GM23338 (cell line): ENCODE measurements around the gene CCDC85B. TPM values are rescaled to one million over a fixed set of nuclear protein-coding genes. Genes with fewer than 3 reads are reported as not detected.
A peak's percentile ranks its signal among the peaks of the same experiment; 100 is the strongest.
"Not testable (repeated sequence)": the region's sequence is repeated elsewhere in the genome, so short reads cannot be mapped to it uniquely, and the experiment has no call there.

Experiments used
- ATAC-seq: fragments of 200-7000 bp; cut with Tn5 transposase; 3 replicates; pipeline ENCODE4 v1.9.1; 2020
- DNase-seq: peaks from one replicate; pipeline ENCODE4 v3.0.0-alpha.2; 2015; ENCODE audit warnings: low spot score
- H2AFZ ChIP-seq: fragments of 200-600 bp; sonication (generic); 2 replicates; pipeline ENCODE4 v1.8.0; 2016; ENCODE audit warnings: antibody characterized with exemption, mild to moderate bottlenecking, moderate library complexity
- H3F3A ChIP-seq: fragments of 200-600 bp; sonication (generic); replicated peaks from 2 replicates; pipeline ENCODE4 v1.8.0; 2017; ENCODE audit warnings: antibody characterized with exemption, mixed run types, low read depth
- H3K27ac ChIP-seq: fragments of 200-600 bp; sonication (generic); 2 replicates; pipeline ENCODE4 v1.6.1; 2016; ENCODE audit warnings: low read depth
- H3K27me3 ChIP-seq: fragments of 200-600 bp; sonication (generic); 2 replicates; pipeline ENCODE4 v1.8.0; 2016; ENCODE audit warnings: mild to moderate bottlenecking, mixed run types, moderate library complexity; ENCODE audit not compliant: insufficient read depth
- H3K36me3 ChIP-seq: fragments of 200-600 bp; sonication (generic); 2 replicates; pipeline ENCODE4 v1.8.0; 2016; ENCODE audit warnings: mild to moderate bottlenecking; ENCODE audit not compliant: insufficient read depth
- H3K4me1 ChIP-seq: fragments of 200-600 bp; sonication (generic); 2 replicates; pipeline ENCODE4 v1.8.0; 2016; ENCODE audit warnings: mild to moderate bottlenecking, moderate library complexity; ENCODE audit not compliant: insufficient read depth
- H3K4me2 ChIP-seq: fragments of 200-600 bp; sonication (generic); 2 replicates; pipeline ENCODE4 v1.7.1; 2017; ENCODE audit warnings: mixed run types
- H3K4me3 ChIP-seq: fragments of 200-600 bp; sonication (generic); 2 replicates; pipeline ENCODE4 v1.6.1; 2016; ENCODE audit warnings: mixed run types
- H3K79me2 ChIP-seq: fragments of 200-600 bp; sonication (generic); replicated peaks from 2 replicates; pipeline ENCODE4 v1.8.0; 2017; ENCODE audit warnings: mild to moderate bottlenecking; ENCODE audit not compliant: insufficient read depth
- H3K9me2 ChIP-seq: fragments of 200-600 bp; sonication (generic); 2 replicates; pipeline ENCODE4 v1.8.0; 2017; ENCODE audit not compliant: insufficient read depth
- H4K20me1 ChIP-seq: fragments of 200-600 bp; sonication (generic); replicated peaks from 2 replicates; pipeline ENCODE4 v1.8.0; 2017; ENCODE audit warnings: mild to moderate bottlenecking; ENCODE audit not compliant: insufficient read depth
- H3K27ac Mint-ChIP-seq: 2 replicates; pipeline ENCODE4 v1.8.0; 2020; ENCODE audit warnings: inconsistent platforms, mild to moderate bottlenecking, moderate library complexity, mixed read lengths
- H3K27me3 Mint-ChIP-seq: 3 replicates; pipeline ENCODE4 v1.8.0; 2022; ENCODE audit warnings: low read depth, mild to moderate bottlenecking, moderate library complexity, mixed read lengths, inconsistent platforms; ENCODE audit not compliant: insufficient read depth, poor library complexity
- H3K36me3 Mint-ChIP-seq: 3 replicates; pipeline ENCODE4 v1.8.0; 2021; ENCODE audit warnings: low read depth, mild to moderate bottlenecking, inconsistent platforms, moderate library complexity, mixed read lengths
- H3K4me1 Mint-ChIP-seq: 3 replicates; pipeline ENCODE4 v1.8.0; 2020; ENCODE audit warnings: mild to moderate bottlenecking, inconsistent platforms, mixed read lengths
- H3K4me3 Mint-ChIP-seq: 3 replicates; pipeline ENCODE4 v1.8.0; 2021; ENCODE audit warnings: moderate library complexity, mild to moderate bottlenecking, inconsistent platforms, mixed read lengths
- H3K9me3 Mint-ChIP-seq: 3 replicates; pipeline ENCODE4 v1.8.0; 2020; ENCODE audit warnings: moderate library complexity, mild to moderate bottlenecking, inconsistent platforms, mixed read lengths
- CREB1 ChIP-seq: fragments of 250-450 bp; sonication (Bioruptor Pico); IDR thresholded peaks from 2 replicates; pipeline ENCODE4 v1.5.0; 2020; ENCODE audit warnings: low read depth, mild to moderate bottlenecking, moderate library complexity
- EZH2 ChIP-seq: fragments of 200-600 bp; sonication (generic); IDR thresholded peaks from one replicate; pipeline ENCODE4 v1.8.0; 2017; ENCODE audit warnings: antibody characterized with exemption, mild to moderate bottlenecking, low read depth; ENCODE audit not compliant: unreplicated experiment
- JUNB ChIP-seq: IDR thresholded peaks from one replicate; pipeline ENCODE4 v1.6.1; 2016; ENCODE audit warnings: antibody characterized with exemption; ENCODE audit not compliant: unreplicated experiment
- STAT1 ChIP-seq: IDR thresholded peaks from one replicate; pipeline ENCODE4 v1.6.1; 2016; ENCODE audit warnings: antibody characterized with exemption; ENCODE audit not compliant: unreplicated experiment
- ZNF114 ChIP-seq: fragments of 250-450 bp; sonication (Bioruptor Pico); IDR thresholded peaks from 2 replicates; pipeline ENCODE4 v1.5.0; 2020; ENCODE audit warnings: mild to moderate bottlenecking, moderate library complexity
- ZNF331 ChIP-seq: fragments of 250-450 bp; sonication (Bioruptor Pico); IDR thresholded peaks from 2 replicates; pipeline ENCODE4 v1.5.0; 2020; ENCODE audit warnings: low read depth, mild to moderate bottlenecking, moderate library complexity
- polyA plus RNA-seq: library from polyadenylated mRNA; unstranded; fragments of >200 nt; fragmentation: Nextera tagmentation; extraction: Ambion mirVana; gene quantifications from 2 replicates; pipeline ENCODE4 v1.2.1, GENCODE V29; 2016
- total RNA-seq: library from RNA; depleted of rRNA; stranded (reverse); fragments of >200 nt; shearing (Covaris generic); gene quantifications from 2 replicates; pipeline ENCODE4 v1.2.3, GENCODE V29; 2014
- TF ChIP-seq, protein P1 (sequence below): IDR thresholded peaks from 2 replicates; pipeline ENCODE4 v1.6.1; 2016; ENCODE audit warnings: antibody characterized with exemption
- TF ChIP-seq, protein P2 (sequence below), 2 experiments: fragments of 200-600 bp in 1 of 2; sonication (generic) in 1 of 2; conservative IDR thresholded peaks; 2 replicates each; pipeline versions ENCODE4 v1.5.1 to v1.6.1; 2016 to 2017; ENCODE audit warnings: antibody characterized with exemption in 2 of 2, low read depth in 2 of 2, mild to moderate bottlenecking in 2 of 2, moderate library complexity in 1 of 2
- TF ChIP-seq, protein P3 (sequence below): fragments of 250-450 bp; sonication (Bioruptor Pico); IDR thresholded peaks from 2 replicates; pipeline ENCODE4 v1.5.0; 2020; ENCODE audit warnings: mild to moderate bottlenecking, moderate library complexity

Gene CCDC85B
- total and polyA plus RNA-seq, 2 experiments from 2014 or later, result 54.5 to 66.3 TPM

DNA sequence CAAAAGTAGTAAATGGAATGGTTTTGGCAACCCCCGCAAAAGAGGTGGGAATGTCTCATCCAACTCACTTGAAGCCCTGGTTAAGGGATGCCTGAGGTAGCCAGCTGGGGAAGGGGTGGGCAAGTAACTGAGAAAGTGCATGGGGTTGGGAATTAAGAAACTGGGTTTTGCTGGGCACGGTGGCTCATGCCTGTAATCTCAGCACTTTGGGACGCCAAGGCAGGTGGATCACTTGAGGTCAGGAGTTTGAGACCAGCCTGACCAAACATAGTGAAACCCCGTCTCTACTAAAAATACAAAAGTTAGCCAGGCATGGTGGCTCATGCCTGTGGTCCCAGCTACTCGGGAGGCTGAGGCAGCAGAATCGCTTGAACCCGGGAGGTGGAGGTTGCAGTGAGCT lies 41.8 kb upstream of the CCDC85B start:
- H4K20me1 ChIP-seq, H3K4me2 ChIP-seq, H3K79me2 ChIP-seq, H3K4me3 Mint-ChIP-seq, H3K36me3 ChIP-seq, H3K9me2 ChIP-seq, H3K27ac Mint-ChIP-seq, H2AFZ ChIP-seq, DNase-seq, ATAC-seq, H3K27ac ChIP-seq, H3K4me3 ChIP-seq, H3K27me3 ChIP-seq, H3K4me1 ChIP-seq: not testable (repeated sequence)
- peaks cover 42% of the 10 kb centered on the region for H3K27me3 Mint-ChIP-seq
- H3K9me3 Mint-ChIP-seq, result peaks cover 12% of the 10 kb centered on the region
- H3F3A ChIP-seq, result peaks cover 26% of the 10 kb centered on the region
- H3K4me1 Mint-ChIP-seq, result peaks cover 11% of the 10 kb centered on the region; the same call in 2 of the 3 replicates
- H3K36me3 Mint-ChIP-seq, result peaks cover 31% of the 10 kb centered on the region

- Mint-ChIP-seq H3K27me3 (peaks cover 47% of the 10 kb centered on the region), H3K4me3 (no peak overlapping the region; the same call in 2 of the 3 replicates), H3K4me1 (peaks cover 11% of the 10 kb centered on the region; the same call in 2 of the 3 replicates), H3K36me3 (peaks cover 38% of the 10 kb centered on the region), H3K27ac (no peak overlapping the region), H3K9me3 (peaks cover 12% of the 10 kb centered on the region)
- H2AFZ ChIP-seq, result no peak overlapping the region
- no peak for TF ChIP-seq ZNF114 (CRISPR knock-in tag)
- no peak for TF ChIP-seq CREB1 (CRISPR knock-in tag)
- TF ChIP-seq, protein P1, sequence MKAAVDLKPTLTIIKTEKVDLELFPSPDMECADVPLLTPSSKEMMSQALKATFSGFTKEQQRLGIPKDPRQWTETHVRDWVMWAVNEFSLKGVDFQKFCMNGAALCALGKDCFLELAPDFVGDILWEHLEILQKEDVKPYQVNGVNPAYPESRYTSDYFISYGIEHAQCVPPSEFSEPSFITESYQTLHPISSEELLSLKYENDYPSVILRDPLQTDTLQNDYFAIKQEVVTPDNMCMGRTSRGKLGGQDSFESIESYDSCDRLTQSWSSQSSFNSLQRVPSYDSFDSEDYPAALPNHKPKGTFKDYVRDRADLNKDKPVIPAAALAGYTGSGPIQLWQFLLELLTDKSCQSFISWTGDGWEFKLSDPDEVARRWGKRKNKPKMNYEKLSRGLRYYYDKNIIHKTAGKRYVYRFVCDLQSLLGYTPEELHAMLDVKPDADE, result no peak
- TF ChIP-seq, protein P2, sequence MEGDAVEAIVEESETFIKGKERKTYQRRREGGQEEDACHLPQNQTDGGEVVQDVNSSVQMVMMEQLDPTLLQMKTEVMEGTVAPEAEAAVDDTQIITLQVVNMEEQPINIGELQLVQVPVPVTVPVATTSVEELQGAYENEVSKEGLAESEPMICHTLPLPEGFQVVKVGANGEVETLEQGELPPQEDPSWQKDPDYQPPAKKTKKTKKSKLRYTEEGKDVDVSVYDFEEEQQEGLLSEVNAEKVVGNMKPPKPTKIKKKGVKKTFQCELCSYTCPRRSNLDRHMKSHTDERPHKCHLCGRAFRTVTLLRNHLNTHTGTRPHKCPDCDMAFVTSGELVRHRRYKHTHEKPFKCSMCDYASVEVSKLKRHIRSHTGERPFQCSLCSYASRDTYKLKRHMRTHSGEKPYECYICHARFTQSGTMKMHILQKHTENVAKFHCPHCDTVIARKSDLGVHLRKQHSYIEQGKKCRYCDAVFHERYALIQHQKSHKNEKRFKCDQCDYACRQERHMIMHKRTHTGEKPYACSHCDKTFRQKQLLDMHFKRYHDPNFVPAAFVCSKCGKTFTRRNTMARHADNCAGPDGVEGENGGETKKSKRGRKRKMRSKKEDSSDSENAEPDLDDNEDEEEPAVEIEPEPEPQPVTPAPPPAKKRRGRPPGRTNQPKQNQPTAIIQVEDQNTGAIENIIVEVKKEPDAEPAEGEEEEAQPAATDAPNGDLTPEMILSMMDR (conservative IDR thresholded peaks at IDR 0.05; ENCODE audit: low read depth in 2 of 2), result no peak
- no peak for TF ChIP-seq EZH2
- no peak for TF ChIP-seq STAT1
- TF ChIP-seq JUNB, result no peak
- no peak for TF ChIP-seq ZNF331
- peaks cover 11% of the 10 kb centered on the region for H3K36me3 ChIP-seq
- H3K4me2 ChIP-seq, result no peak overlapping the region
- H4K20me1 ChIP-seq, result peaks cover 9% of the 10 kb centered on the region
- no peak overlapping the region for H3K4me3 ChIP-seq
- DNase-seq (peak; percentile 40), ATAC-seq (peak; percentile 2)
- H3K4me1 ChIP-seq, result no peaks in the 10 kb centered on the region; the same call in 1 of the 2 replicates
- peaks cover 32% of the 10 kb centered on the region for H3F3A ChIP-seq
- H3K79me2 ChIP-seq, result peaks cover 8% of the 10 kb centered on the region
- no peaks in the 10 kb centered on the region for H3K27me3 ChIP-seq
- H3K9me2 ChIP-seq, result no peaks in the 10 kb centered on the region
- H3K27ac ChIP-seq, result no peak overlapping the region
Observed at GRCh38 chr11:65849366-65849765, 41.1 kb upstream of the CCDC85B start.

DNA sequence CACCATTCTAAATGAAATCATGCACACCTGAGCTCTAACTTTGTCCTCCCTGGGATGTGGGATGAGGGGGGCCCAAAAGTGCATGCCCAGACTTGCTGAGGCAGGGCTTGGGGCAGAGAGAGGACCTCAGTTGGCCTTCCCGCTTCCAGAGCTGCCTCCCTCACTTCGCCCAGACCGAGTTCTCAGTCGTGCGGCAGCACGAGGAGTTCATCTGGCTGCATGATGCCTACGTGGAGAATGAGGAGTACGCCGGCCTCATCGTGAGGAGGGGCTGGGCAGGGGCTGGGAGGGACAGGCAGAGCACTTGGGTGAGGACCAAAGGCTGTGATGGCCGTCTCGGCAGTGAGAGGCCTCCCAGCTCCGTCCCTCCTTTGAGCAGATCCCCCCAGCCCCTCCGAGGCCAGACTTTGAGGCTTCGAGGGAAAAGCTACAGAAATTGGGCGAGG lies 40.7 kb upstream of the CCDC85B start:
- no peak overlapping the region for H3K27ac ChIP-seq
- ATAC-seq (no peak), DNase-seq (no peak)
- peaks cover 13% of the 10 kb centered on the region for H3K79me2 ChIP-seq
- peaks cover 12% of the 10 kb centered on the region for H3K9me3 Mint-ChIP-seq
- peaks cover 42% of the 10 kb centered on the region for H3K36me3 Mint-ChIP-seq
- no peak overlapping the region for H3K27ac Mint-ChIP-seq
- H3K4me1 ChIP-seq, result no peaks in the 10 kb centered on the region; the same call in 1 of the 2 replicates
- H2AFZ ChIP-seq, result no peak overlapping the region
- no peaks in the 10 kb centered on the region for H3K27me3 ChIP-seq
- peaks cover 14% of the 10 kb centered on the region for H4K20me1 ChIP-seq
- H3K4me1 Mint-ChIP-seq, result peaks cover 13% of the 10 kb centered on the region; the same call in 2 of the 3 replicates
- peaks cover 15% of the 10 kb centered on the region for H3K36me3 ChIP-seq
- peaks cover 49% of the 10 kb centered on the region for H3K27me3 Mint-ChIP-seq
- no peak overlapping the region for H3K4me2 ChIP-seq
- H3K9me2 ChIP-seq, result no peaks in the 10 kb centered on the region
- H3K4me3 ChIP-seq, result no peak overlapping the region
- H3F3A ChIP-seq, result peaks cover 37% of the 10 kb centered on the region
- no peak overlapping the region for H3K4me3 Mint-ChIP-seq
- TF ChIP-seq, protein P3, sequence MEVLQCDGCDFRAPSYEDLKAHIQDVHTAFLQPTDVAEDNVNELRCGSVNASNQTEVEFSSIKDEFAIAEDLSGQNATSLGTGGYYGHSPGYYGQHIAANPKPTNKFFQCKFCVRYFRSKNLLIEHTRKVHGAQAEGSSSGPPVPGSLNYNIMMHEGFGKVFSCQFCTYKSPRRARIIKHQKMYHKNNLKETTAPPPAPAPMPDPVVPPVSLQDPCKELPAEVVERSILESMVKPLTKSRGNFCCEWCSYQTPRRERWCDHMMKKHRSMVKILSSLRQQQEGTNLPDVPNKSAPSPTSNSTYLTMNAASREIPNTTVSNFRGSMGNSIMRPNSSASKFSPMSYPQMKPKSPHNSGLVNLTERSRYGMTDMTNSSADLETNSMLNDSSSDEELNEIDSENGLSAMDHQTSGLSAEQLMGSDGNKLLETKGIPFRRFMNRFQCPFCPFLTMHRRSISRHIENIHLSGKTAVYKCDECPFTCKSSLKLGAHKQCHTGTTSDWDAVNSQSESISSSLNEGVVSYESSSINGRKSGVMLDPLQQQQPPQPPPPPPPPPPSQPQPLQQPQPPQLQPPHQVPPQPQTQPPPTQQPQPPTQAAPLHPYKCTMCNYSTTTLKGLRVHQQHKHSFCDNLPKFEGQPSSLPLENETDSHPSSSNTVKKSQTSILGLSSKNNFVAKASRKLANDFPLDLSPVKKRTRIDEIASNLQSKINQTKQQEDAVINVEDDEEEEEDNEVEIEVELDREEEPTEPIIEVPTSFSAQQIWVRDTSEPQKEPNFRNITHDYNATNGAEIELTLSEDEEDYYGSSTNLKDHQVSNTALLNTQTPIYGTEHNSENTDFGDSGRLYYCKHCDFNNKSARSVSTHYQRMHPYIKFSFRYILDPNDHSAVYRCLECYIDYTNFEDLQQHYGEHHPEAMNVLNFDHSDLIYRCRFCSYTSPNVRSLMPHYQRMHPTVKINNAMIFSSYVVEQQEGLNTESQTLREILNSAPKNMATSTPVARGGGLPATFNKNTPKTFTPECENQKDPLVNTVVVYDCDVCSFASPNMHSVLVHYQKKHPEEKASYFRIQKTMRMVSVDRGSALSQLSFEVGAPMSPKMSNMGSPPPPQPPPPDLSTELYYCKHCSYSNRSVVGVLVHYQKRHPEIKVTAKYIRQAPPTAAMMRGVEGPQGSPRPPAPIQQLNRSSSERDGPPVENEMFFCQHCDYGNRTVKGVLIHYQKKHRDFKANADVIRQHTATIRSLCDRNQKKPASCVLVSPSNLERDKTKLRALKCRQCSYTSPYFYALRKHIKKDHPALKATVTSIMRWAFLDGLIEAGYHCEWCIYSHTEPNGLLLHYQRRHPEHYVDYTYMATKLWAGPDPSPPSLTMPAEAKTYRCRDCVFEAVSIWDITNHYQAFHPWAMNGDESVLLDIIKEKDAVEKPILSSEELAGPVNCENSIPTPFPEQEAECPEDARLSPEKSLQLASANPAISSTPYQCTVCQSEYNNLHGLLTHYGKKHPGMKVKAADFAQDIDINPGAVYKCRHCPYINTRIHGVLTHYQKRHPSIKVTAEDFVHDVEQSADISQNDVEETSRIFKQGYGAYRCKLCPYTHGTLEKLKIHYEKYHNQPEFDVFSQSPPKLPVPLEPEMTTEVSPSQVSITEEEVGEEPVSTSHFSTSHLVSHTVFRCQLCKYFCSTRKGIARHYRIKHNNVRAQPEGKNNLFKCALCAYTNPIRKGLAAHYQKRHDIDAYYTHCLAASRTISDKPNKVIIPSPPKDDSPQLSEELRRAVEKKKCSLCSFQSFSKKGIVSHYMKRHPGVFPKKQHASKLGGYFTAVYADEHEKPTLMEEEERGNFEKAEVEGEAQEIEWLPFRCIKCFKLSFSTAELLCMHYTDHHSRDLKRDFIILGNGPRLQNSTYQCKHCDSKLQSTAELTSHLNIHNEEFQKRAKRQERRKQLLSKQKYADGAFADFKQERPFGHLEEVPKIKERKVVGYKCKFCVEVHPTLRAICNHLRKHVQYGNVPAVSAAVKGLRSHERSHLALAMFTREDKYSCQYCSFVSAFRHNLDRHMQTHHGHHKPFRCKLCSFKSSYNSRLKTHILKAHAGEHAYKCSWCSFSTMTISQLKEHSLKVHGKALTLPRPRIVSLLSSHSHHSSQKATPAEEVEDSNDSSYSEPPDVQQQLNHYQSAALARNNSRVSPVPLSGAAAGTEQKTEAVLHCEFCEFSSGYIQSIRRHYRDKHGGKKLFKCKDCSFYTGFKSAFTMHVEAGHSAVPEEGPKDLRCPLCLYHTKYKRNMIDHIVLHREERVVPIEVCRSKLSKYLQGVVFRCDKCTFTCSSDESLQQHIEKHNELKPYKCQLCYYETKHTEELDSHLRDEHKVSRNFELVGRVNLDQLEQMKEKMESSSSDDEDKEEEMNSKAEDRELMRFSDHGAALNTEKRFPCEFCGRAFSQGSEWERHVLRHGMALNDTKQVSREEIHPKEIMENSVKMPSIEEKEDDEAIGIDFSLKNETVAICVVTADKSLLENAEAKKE (CRISPR knock-in tag), result no peak
